Suprapubic skin (tissue), 4 donors: Measurements from ENCODE around the gene GRP. TPM values are rescaled to one million over a fixed set of nuclear protein-coding genes. Genes with fewer than 3 reads are reported as not detected.

Source experiments
- DNase-seq, 2 donors: peaks; one replicate each; pipeline ENCODE4 v3.0.0-alpha.2; 2019; ENCODE audit warnings: low spot score in 2 of 2
- H3K27ac ChIP-seq: fragments of 200-600 bp; sonication (generic); one replicate; pipeline ENCODE4 v1.5.1; 2019
- H3K27me3 ChIP-seq: fragments of 200-600 bp; sonication (generic); one replicate; pipeline ENCODE4 v1.5.1; 2019
- H3K36me3 ChIP-seq: fragments of 200-600 bp; sonication (generic); one replicate; pipeline ENCODE4 v1.5.1; 2019
- H3K4me1 ChIP-seq: fragments of 200-600 bp; sonication (generic); one replicate; pipeline ENCODE4 v1.5.1; 2019
- H3K4me3 ChIP-seq: fragments of 200-600 bp; sonication (generic); one replicate; pipeline ENCODE4 v1.5.1; 2019; ENCODE audit warnings: mild to moderate bottlenecking
- H3K9me3 ChIP-seq: fragments of 200-600 bp; sonication (generic); one replicate; pipeline ENCODE4 v1.5.1; 2019
- EP300 ChIP-seq: sonication (generic); formaldehyde crosslinking; IDR thresholded peaks from one replicate; pipeline ENCODE4 v1.6.1; 2017; ENCODE audit warnings: antibody characterized with exemption
- POLR2A ChIP-seq, 2 donors: fragments of 450-650 bp; IDR thresholded peaks; one replicate each; pipeline ENCODE4 v1.6.1; 2017; ENCODE audit warnings: antibody characterized with exemption in 2 of 2, mild to moderate bottlenecking in 2 of 2, moderate library complexity in 2 of 2
- POLR2AphosphoS5 ChIP-seq, 3 donors: sonication (generic); formaldehyde crosslinking; IDR thresholded peaks; one replicate each; pipeline ENCODE4 v1.6.1; 2017; ENCODE audit warnings: antibody characterized with exemption in 3 of 3
- WGBS: methylation state at CpG from one replicate; pipeline ENCODE4 v1.1.5; 2018; 5-methylcytosine and 5-hydroxymethylcytosine counted together
- total RNA-seq, 4 donors: library from RNA; depleted of rRNA; stranded (reverse); fragments of >200 nt; gene quantifications; one replicate each; pipeline ENCODE4 v1.1.0, GENCODE V29; 2016
- TF ChIP-seq, protein P1 (sequence below), 2 donors: fragments of 200-600 bp in 1 of 2; fragments of 450-650 bp in 1 of 2; sonication (generic) in 1 of 2; IDR thresholded peaks; one replicate each; pipeline ENCODE4 v1.5.1; 2016 to 2019; ENCODE audit warnings: antibody characterized with exemption in 2 of 2, mild to moderate bottlenecking in 1 of 2, moderate library complexity in 1 of 2

Gene GRP
- total RNA-seq, 4 donors from 2014 or later = not detected

DNA sequence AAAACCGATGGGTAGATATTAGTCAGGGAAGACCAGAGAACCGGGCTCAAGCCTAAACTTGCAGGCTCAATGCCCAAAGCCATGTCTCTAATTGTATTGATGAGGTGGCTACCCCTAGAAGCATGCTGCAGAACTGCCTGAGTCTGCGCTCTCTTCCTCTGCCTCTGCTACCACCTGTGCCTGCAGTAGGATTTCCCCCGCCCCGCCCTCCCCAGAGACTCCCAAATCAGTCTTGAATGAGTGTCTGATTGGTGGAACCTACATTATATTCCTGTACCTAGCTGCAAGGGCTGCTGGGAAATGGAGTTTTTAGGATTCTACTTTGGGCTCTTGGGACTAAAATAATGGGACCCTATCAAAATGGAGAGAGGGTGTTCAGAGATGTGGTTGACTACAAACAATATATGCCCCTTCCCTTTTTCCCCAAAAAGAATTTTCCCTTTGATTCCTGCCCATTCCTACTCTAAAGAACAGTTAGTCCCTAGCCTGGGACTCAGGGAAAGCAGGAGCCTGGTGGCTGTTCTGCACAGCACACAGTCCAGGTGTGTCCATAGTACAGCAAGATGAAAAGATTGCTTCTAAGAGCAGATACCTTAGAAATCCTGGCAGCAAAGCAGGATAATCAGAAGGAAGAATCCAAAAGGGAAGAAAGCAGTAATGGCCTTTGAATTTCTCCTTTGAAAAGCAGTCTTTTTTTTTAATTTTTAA, 12.5 kb downstream of the GRP start:
- Histone ChIP-seq H3K4me1 (no peaks in the 10 kb centered on the region), H3K27ac (no peak overlapping the region), H3K27me3 (no peaks in the 10 kb centered on the region), H3K36me3 (no peaks in the 10 kb centered on the region), H3K4me3 (no peak overlapping the region), H3K9me3 (no peaks in the 10 kb centered on the region)
- TF ChIP-seq, protein P1, sequence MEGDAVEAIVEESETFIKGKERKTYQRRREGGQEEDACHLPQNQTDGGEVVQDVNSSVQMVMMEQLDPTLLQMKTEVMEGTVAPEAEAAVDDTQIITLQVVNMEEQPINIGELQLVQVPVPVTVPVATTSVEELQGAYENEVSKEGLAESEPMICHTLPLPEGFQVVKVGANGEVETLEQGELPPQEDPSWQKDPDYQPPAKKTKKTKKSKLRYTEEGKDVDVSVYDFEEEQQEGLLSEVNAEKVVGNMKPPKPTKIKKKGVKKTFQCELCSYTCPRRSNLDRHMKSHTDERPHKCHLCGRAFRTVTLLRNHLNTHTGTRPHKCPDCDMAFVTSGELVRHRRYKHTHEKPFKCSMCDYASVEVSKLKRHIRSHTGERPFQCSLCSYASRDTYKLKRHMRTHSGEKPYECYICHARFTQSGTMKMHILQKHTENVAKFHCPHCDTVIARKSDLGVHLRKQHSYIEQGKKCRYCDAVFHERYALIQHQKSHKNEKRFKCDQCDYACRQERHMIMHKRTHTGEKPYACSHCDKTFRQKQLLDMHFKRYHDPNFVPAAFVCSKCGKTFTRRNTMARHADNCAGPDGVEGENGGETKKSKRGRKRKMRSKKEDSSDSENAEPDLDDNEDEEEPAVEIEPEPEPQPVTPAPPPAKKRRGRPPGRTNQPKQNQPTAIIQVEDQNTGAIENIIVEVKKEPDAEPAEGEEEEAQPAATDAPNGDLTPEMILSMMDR (IDR thresholded peaks at IDR 0.05) = no peak
- no peak for DNase-seq
- WGBS = 69% methylated on average over 5 of the region's 5 CpGs

- 47% methylated on average over 6 of the region's 6 CpGs for WGBS
Measured at GRCh38 chr18:59233017-59233410, 13.1 kb downstream of the GRP start.

GRCh38 chr18:59238385-59238784, 18.4 kb downstream of the GRP start:
- DNase-seq = no peak
- Histone ChIP-seq H3K4me3 (no peak overlapping the region), H3K4me1 (no peaks in the 10 kb centered on the region), H3K27ac (no peak overlapping the region), H3K36me3 (no peaks in the 10 kb centered on the region), H3K27me3 (no peaks in the 10 kb centered on the region), H3K9me3 (no peaks in the 10 kb centered on the region)
- TF ChIP-seq, protein P1 (IDR thresholded peaks at IDR 0.05) = no peak
- TF ChIP-seq POLR2AphosphoS5 (IDR thresholded peaks at IDR 0.05) = no peak
- TF ChIP-seq POLR2A (IDR thresholded peaks at IDR 0.05) = no peak
- no peak for TF ChIP-seq EP300

More at GRCh38 chr18:59233017-59233410, 13.1 kb downstream of the GRP start:
- Histone ChIP-seq H3K9me3 (no peaks in the 10 kb centered on the region), H3K27me3 (no peaks in the 10 kb centered on the region), H3K4me3 (no peak overlapping the region), H3K4me1 (no peaks in the 10 kb centered on the region), H3K27ac (no peak overlapping the region), H3K36me3 (no peaks in the 10 kb centered on the region)
- DNase-seq = no peak
- no peak for TF ChIP-seq EP300
- TF ChIP-seq POLR2A (IDR thresholded peaks at IDR 0.05) = no peak
- TF ChIP-seq, protein P1 (IDR thresholded peaks at IDR 0.05) = no peak
- no peak for TF ChIP-seq POLR2AphosphoS5 (IDR thresholded peaks at IDR 0.05)

DNA sequence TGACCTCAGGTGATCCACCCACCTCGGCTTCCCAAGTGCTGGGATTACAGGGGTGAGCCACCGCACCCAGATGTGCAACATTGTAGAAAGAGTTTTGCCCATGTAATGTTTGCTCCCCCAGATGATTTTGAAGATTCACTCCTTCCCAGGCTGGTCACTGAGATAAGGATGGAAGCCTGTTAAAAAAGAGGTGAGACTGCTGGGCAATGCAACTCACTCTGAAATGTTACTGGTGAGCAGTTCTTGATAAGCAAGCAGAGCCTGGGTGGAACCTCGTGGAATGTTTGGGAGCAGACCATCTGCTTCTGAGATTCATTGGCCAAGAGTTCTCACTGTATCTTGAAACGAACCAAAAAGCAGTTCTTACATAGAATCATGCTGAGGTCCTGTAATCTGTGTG, 19.7 kb downstream of the GRP start:
- Histone ChIP-seq H3K36me3 (no peaks in the 10 kb centered on the region), H3K27me3 (peaks cover 11% of the 10 kb centered on the region), H3K4me3 (no peak overlapping the region), H3K9me3 (no peaks in the 10 kb centered on the region), H3K27ac (no peak overlapping the region), H3K4me1 (no peaks in the 10 kb centered on the region)
- DNase-seq = no peak
- WGBS = 63% methylated on average over 4 of the region's 4 CpGs
- TF ChIP-seq EP300 = no peak

GRCh38 chr18:59242906-59243305, 22.9 kb downstream of the GRP start:
- 66% methylated on average over 2 of the region's 2 CpGs for WGBS
- H3K27ac ChIP-seq = no peak overlapping the region
- TF ChIP-seq POLR2A (IDR thresholded peaks at IDR 0.05) = no peak
- TF ChIP-seq POLR2AphosphoS5 (IDR thresholded peaks at IDR 0.05) = no peak
- TF ChIP-seq EP300 = no peak
- TF ChIP-seq, protein P1 (IDR thresholded peaks at IDR 0.05) = no peak
- H3K4me1 ChIP-seq = no peaks in the 10 kb centered on the region
- H3K27me3 ChIP-seq = peaks cover 34% of the 10 kb centered on the region
- no peak overlapping the region for H3K4me3 ChIP-seq
- H3K36me3 ChIP-seq = no peaks in the 10 kb centered on the region
- DNase-seq = no peak
- no peaks in the 10 kb centered on the region for H3K9me3 ChIP-seq

DNA sequence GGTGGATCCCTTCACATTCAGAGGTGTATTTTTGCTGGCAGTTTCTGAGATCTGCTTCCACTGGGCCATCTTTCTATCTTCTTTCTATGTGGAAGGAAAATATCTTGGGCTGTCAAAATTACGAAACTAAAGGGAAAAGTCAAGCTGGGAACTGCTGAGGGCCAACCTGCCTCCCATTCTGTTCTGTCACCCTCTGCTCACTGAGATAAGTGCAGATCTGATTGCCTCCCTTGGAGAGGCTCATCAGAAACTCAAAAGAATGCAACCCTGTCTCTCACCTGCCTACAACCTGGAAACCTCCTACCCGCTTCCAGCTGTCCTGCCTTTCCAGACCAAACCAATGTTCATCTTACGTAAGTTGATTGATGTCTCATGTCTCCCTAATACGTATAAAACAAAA, 26.8 kb downstream of the GRP start:
- no peak for DNase-seq
- Histone ChIP-seq H3K4me3 (no peak overlapping the region), H3K27ac (no peak overlapping the region), H3K9me3 (no peaks in the 10 kb centered on the region), H3K27me3 (peaks cover 38% of the 10 kb centered on the region), H3K36me3 (no peaks in the 10 kb centered on the region), H3K4me1 (no peaks in the 10 kb centered on the region)
- TF ChIP-seq POLR2AphosphoS5 (IDR thresholded peaks at IDR 0.05) = no peak
- no peak for TF ChIP-seq EP300
- TF ChIP-seq POLR2A (IDR thresholded peaks at IDR 0.05) = no peak
- TF ChIP-seq, protein P1 (IDR thresholded peaks at IDR 0.05) = no peak
- WGBS = 66% methylated on average over 4 of the region's 4 CpGs
